Measurements from ENCODE around the gene STXBP3.

DNA sequence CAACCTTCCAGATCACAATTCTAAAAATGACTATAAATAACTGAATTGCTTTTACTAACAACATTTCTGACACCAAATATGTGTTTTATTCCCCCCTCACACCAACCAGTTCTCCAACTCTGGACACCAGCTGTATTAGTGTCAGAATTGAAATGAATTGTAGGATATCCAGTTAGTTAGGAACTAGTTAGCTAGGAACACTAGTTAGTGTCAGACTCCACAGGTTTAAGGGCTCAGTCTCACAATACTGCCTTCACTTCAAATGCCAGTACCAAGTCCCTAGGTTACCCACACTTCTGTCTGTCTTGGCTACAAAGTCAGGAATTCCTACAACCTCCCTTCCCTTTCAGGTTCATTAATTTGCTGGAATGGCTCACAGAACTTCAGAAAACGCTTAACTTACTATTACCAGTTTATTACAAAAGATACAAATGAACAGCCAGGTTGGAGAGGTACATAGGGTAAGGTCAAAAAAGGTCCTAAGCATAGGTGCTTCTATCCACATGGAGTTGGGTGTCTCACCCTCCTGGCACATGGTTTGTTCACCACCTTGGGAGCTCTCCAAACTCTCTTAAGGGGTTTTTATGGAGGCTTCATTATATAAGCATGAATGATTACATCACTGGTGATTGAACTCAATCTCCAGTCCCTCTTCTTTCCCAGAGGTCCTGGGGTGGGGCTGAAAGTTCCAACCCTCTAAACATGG lies 4.2 kb downstream of the STXBP3 start:
- TF ChIP-seq, protein P1, sequence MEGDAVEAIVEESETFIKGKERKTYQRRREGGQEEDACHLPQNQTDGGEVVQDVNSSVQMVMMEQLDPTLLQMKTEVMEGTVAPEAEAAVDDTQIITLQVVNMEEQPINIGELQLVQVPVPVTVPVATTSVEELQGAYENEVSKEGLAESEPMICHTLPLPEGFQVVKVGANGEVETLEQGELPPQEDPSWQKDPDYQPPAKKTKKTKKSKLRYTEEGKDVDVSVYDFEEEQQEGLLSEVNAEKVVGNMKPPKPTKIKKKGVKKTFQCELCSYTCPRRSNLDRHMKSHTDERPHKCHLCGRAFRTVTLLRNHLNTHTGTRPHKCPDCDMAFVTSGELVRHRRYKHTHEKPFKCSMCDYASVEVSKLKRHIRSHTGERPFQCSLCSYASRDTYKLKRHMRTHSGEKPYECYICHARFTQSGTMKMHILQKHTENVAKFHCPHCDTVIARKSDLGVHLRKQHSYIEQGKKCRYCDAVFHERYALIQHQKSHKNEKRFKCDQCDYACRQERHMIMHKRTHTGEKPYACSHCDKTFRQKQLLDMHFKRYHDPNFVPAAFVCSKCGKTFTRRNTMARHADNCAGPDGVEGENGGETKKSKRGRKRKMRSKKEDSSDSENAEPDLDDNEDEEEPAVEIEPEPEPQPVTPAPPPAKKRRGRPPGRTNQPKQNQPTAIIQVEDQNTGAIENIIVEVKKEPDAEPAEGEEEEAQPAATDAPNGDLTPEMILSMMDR (IDR thresholded peaks at IDR 0.05) = no peak
- TF ChIP-seq ZFX (IDR thresholded peaks at IDR 0.05; ENCODE audit: borderline replicate concordance) = no peak
